Measurements from ENCODE around the gene EIF4H.

DNA sequence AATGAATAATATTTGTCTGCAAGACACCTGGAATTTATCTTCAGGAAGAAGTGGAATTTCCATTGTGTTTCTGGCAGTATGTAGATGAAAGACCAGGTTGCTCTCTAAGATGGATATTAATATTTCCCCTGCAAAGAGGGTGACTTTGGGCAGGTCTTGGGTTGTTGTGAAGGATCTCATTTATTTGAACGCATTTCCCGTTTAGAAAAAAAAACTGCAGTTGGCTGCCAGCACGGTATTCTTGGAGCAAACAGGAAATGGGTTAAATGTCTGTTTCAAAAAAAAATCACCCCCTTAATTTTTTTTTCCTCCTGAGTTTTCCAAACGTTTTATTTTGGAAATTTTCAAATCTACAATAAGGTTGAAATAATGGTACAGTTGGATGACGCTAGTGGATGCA lies 11.5 kb downstream of the EIF4H start:
- TF ChIP-seq, protein P1, sequence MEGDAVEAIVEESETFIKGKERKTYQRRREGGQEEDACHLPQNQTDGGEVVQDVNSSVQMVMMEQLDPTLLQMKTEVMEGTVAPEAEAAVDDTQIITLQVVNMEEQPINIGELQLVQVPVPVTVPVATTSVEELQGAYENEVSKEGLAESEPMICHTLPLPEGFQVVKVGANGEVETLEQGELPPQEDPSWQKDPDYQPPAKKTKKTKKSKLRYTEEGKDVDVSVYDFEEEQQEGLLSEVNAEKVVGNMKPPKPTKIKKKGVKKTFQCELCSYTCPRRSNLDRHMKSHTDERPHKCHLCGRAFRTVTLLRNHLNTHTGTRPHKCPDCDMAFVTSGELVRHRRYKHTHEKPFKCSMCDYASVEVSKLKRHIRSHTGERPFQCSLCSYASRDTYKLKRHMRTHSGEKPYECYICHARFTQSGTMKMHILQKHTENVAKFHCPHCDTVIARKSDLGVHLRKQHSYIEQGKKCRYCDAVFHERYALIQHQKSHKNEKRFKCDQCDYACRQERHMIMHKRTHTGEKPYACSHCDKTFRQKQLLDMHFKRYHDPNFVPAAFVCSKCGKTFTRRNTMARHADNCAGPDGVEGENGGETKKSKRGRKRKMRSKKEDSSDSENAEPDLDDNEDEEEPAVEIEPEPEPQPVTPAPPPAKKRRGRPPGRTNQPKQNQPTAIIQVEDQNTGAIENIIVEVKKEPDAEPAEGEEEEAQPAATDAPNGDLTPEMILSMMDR (IDR thresholded peaks at IDR 0.05) = no peak
- no peak for TF ChIP-seq POLR2A (IDR thresholded peaks at IDR 0.05)
